HG03442 (cell line): ENCODE measurements around the gene MAN2A1.

Experiments used
- ATAC-seq: cut with Tn5 transposase; IDR thresholded peaks from one replicate; pipeline ENCODE4 v1.9.1; 2021; ENCODE audit warnings: mild to moderate bottlenecking, moderate library complexity; ENCODE audit not compliant: unreplicated experiment

Gene MAN2A1

DNA sequence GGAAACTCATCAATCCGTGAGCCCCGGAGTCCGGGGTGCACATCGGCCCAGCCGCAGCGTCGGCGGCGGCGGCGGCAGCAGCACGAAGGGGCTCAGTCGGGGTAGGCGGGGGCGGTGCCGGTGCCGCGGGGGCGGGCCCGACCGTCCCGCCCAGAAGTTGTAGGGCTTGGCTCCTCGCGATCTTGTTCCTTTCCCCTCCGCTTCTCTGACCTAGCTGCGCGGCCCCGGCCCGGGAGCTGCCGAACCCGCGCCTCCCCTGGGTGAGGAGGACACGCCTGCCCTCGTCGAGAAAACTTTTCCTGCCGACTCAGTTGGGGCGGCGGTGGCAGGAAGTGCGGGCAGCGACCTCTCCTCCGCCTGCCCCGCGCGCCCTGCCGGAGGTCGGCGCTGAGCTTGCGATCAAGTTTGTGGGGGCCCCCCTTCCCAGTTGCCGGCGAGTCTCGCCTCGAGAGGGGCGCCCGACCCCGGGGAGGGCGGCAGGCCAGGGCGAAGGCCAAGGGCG lies at the start of gene MAN2A1:
TSS of gene MAN2A1 (plus strand) at position 188 of the 502 bp plus-strand sequence. CDS start 491 bp downstream, outside the sequence.
- peak; percentile 50 for ATAC-seq

DNA sequence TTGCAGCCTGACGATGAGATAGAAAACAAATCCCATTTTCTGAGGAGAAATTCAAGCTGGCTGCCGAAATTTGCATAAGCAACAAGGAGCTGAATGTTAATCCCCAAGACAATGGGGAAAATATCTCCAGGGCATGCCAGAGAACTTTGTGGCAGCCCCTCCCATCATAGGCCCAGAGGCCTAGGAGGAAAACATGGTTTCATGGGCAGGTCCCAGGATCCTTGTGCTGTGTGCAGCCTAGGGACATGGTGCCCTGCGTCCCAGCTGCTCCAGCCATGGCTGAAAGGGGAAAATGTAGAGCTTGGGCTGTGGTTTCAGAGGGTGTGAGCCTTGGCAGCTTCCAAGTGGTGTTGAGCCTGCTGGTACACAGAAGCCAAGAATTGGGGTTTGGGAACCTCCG lies 48.8 kb upstream of the MAN2A1 start:
- no peak for ATAC-seq

DNA sequence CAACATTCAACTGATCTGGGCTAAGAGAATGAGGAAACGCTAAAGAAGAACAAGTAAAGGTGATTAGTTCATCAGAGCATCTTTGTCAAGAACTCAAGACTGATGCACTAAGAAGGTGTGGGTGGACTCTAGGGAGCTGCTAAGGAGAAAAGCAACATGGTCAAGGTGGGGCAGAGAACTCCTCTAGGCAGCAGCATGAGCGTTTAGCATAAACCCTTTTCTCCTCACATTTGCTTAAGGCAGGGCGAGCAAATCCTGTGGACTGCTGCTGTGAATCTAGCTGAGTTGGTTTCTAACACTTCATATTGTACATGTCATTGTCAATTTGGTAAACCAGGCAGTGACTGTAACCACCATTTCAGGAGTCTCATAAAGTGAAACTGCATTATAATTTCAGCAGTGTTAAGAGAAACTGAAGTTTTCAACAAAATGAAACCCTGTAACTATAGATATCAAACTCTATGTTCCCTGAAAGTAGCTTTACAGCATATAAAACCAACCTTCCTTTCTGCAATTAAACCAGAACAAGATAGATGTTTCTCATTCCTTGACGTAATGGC lies 45.9 kb upstream of the MAN2A1 start:
- ATAC-seq: no peak

DNA sequence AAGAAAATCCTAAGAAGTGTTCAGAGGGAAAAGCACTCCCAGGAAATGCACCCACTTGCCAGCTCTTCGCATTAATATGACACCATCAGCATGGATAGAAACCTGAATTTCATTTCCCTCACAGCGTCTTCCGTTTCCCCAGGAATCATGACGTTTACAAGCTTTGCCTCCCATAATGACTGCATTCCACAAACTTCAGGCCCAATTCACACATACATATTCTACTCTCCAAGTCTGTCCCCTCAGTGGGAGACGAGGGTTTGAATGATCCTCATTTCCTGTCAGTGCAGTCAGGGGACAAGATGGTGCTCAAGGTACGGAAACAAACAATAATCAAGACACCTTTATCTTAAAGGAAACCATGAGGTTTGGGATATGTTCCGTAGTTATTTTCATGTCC lies 44.9 kb upstream of the MAN2A1 start:
- no peak for ATAC-seq

DNA sequence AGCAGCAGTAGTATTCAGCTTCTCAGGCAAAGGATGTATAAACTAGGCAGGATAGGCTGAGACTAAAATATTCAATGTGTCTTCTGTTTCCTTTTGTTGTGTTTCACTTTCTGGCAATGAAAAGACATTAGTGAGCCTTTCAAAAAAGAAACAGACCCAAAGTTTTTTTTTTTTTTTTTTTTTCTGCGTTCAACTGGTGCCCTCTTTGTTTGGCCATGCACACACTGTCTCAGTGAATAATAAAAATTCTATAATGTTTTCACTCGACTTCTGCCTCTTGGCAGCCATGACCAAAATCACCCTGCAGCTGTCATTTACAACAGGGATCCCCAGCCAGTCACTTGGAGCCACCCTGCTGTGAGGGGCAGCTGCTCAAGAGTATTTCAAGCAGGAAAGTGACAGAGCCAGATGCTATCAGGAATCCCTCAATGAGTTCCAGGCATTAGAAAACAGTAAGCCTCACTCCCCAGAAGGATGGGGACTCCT lies 44.0 kb upstream of the MAN2A1 start:
- ATAC-seq: no peak

DNA sequence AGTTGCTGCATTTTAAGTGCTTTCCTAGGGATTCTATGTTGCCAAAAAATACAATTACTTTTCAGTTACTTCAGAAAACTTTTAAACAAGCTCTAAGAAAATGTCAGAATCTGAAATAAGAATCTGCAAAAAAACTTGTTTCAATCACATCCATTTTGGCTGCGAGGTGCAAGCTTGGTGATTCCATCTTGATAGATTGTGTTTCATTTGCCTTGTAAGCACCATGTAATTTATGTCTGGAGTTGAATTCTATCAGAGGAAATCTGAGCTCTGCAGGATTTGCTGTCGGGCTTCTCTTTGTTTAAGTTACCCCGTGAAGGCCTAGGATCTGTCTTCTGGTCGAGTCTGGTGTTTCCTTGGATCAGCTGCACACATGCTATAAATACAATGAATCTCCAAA lies 40.4 kb upstream of the MAN2A1 start:
- ATAC-seq: no peak

DNA sequence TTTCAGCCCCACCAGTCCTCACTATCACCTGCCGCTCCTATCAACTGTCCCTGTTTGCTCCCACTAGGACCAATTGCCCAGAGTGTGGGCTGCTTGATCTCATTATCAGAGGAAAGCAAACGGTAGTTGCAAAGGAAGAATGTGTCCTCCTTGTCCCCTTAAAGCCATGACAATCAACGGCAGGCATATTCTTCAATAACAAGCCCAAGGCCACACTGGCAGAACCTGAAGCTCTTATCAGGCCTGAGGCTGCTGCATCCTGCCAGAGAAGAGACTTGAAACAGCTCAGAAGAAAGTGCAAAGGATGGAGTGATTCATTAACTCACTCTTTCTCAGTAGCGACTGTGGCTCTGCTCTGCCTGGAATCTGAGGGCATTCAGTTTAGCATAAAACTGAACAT lies 39.2 kb upstream of the MAN2A1 start:
- no peak for ATAC-seq

DNA sequence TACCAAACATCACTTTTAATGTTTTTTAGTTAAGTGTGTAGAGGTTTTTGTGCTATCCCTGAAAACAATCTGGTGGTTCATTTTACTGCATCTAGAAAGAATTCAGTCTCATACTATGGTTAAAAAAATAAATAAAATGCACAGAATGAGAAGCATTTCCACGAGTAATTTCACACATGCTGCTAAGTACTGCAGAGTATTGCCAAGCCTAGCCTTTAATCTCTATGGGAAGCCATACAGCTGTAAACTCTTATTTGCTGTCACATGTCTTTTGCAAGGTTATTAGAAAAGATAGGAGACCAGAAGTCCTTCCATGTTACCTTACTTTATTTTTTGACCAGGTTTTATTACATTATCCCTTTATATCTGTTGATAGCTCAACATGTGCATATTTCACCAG lies 37.6 kb upstream of the MAN2A1 start:
- no peak for ATAC-seq

DNA sequence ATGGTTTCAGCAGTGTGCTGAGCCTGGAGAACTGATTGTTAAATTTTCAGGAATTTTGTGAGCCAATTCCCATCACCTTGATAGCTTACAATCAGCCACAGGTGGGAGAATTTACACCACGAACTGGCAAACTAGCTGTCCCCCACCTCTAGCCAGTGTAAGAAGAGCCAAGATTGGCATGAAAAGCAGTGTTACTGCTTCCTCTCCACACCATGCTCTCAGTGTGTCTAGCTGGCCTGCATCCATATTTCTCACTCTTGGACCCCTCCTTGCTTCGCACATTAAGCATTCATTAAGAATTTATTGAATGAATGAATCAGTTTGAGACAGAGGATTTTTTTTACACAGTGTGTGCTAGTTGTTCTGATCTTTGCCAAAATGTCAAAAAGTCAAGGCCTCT lies 36.7 kb upstream of the MAN2A1 start:
- no peak for ATAC-seq

DNA sequence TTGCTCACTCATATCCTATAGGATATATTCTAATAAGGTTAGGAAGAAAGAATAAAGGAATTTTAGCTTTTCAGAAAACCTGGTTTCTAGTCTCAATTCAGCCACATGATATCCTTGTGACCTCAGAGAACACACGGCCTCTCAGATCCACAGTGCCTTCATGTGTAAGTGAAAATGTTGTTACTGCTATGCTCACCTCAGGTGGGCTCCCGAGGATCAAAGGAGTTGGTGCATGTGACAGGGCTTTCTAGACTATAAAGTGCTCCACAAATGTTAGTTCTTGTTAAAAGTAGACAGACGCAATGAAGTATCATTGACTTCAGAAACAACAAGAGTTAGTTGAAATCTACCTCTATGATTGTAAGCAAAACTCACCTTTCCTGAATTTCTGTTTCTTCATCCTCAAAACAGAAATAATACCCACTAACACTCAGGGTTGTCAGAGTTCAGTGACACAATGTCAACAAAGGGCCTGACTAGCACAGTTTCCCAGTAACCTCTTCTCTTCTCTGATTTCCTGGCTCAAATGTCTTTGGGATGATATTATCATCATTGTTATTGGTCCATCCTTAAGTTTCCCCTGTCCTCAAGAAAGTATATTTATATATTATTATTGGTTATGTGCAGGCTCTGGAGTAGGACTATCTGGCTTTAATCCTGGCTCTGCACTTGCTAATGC lies 36.0 kb upstream of the MAN2A1 start:
- no peak for ATAC-seq

DNA sequence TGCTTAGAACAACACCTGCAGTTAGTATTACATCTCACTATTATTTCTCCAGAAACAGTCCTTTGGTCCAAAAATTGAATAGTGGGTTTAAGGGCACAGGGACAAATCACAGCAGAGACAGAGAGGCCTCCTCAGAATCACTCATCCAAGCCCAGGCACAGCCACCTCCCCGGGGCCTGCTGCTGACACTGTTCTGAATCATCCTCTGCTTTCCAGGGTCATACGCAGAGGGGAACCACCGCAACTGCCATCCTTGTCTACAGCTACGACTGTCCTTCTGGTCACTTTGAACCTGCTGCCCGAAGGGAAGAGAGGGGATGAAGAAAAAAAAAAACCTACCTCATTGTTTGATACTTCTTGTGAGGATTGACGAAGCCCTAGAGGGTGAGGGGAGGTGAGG lies 35.3 kb upstream of the MAN2A1 start:
- no peak for ATAC-seq

DNA sequence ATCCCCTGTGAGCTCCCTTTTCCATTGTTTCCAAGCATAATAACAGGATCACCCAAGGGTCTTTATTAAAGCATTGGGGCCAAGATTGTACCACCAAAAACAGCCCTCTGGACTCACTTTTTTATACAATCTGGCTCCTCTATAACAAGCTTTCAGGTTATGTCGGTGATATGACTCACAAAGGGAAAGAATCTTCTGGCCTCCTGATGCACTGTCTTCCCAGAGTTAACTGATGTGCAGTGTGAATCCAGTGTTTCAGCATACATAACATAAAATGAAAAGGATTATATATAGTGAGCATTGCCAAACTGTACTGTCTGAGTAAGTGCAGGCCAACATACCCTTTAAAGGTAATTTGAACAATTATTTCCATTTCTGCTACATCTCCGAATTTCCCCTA lies 33.9 kb upstream of the MAN2A1 start:
- no peak for ATAC-seq

DNA sequence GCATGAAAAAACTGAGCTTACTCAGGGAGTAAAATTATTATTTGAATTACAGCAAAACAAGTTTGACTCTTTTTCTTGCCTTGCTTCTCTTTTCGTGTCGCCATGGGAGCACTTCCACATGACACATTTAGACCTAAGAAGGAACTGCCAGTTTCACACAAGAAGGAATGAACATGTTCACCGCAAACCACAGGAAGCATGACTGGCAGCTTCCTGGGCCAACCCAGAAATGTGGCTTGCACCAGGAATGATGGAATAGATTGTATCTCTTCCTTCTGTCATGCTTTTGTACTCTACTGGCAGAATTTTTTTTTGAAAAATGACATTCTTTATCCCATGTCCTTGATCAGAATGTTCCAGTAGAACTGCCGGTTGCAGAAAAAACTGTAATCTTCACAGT lies 32.9 kb upstream of the MAN2A1 start:
- no peak for ATAC-seq

DNA sequence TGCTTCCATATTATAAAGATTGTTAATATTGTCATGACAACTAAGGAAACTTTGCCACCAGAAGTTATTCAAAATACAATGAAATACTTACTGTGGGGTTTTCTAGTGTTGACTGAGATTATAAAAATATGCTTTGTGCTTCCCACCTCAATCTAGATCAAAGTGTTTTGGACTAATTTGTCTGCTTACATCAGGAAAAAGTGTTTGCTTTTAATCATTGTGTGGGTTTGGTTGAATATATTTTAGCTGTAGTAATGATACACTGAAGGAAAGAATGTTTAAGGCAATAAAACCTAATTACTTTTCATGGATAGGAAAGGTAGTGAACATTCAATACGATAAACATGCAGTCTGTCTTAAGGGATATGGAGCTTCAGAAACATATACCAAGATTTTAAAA lies 29.8 kb upstream of the MAN2A1 start:
- ATAC-seq: no peak

DNA sequence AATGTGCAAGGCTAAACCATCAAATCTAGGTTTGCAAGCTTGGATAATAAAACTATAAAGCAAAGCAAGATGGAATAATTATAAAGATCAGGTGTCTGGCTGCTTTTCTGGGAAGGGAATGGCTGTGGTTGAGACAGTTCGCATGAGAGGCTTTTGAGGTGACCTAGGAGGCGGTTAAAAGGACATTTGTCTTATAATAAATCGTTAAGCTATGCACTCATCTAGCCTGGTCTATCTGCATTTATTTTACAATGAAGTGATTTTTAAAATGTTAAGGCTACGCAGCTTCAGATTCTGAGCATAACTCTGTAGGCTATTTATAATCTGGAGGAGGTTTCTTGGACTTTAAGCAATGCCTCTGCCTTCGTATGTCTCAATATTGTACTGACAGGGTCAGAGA lies 29.4 kb upstream of the MAN2A1 start:
- no peak for ATAC-seq

DNA sequence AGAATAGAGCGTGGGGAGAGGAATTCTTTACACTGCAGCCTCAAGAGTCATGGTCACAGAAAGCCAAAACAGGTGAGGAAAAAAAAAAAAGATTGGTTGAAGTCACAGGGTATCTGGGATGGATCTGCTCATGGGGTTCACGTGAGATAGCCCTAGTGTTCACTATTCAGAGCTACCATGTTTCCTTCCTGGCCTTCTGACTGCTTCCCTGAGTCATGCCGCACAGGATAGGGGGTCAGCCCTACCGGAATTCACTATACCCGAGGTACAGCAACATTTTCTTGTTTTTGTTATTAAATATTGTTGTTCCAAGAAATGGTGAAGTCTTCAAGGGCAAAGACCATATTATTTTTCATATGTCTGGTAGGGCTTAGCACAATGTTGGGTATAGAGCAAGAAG lies 21.5 kb upstream of the MAN2A1 start:
- no peak for ATAC-seq

DNA sequence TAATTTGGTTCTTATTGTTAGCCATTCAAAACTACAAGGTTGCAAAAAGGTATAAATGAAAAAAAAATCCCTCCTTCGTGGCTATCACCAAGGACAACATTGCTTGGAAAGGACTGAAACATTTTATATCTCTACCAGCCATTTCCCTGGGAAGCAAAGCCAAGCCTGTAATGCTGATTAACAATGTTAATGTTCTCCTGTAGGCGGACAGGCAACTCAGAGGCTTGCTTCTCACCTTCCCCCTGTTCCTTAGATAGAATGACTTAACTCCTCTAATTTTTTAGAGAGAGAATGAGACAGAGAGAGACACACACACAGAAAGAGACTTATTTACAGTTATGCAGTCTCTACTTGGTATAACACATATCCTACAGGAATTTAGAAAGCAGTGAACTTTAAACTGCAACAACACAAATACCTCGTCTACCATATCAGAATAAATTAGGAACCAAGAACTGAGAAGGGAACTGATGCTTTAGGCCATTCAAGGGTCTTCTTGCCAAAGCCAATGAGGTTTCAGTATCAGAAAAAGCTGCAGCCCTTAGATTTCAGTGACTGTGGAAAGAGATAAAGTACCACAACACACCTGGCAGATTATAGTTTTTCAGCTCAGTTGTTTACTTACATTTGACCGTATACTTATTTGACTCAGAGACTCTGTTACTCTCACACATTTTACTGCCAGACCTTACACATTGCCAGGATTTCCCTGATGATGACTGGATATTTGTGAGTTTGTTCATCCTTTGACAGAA lies 20.9 kb upstream of the MAN2A1 start:
- peak; percentile 43 for ATAC-seq

DNA sequence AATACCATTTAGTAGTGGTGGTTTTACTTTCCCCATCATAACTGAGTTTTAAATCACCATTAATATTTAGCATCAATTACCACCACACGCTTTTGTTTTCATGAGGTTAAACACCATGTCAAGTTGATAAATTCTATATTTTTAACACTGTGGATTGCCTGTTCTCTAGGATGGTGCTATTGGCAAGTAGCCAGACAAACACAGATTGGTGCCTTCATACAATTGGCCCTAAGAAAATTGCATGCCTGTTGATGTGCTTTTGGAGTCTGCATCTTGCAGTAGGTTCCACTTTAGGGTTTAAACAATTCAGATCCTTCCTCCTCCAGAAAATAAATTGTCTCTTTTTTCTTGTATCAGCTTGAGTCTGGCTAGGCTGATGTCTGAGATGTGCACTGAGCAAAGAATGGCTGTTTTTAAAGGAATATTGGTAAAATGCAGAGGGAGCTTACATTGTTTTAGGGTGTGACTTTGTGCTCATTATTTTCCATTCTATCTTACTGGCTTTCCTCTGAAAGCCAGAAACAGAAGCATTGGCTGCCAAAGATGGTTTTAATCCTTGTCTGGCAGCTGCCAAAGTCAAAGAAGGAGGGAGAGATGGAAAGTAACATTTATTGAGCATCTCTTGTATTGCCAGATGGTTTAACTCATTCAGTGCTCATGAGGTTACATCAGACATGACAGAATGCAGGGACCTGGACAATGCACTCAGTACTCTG lies 19.6 kb upstream of the MAN2A1 start:
- ATAC-seq: no peak

DNA sequence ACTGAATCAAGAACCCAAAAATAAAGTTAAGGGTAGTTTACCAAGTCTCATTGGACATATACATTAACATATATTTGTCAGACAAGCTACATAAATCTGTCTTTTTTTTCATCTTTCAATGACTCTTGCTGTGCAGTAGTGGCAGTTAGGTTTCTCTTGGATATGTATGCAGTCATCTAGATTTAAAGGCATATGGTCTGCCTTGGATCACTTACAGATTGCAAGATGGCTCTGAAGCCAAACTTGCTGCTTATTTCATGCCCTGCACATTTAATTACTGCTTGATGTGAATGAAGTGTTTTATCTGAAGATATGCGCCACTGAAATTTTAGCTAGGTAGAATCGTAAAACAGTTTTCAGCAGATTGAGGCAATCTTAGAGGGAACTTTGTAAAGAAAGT lies 18.6 kb upstream of the MAN2A1 start:
- no peak for ATAC-seq

DNA sequence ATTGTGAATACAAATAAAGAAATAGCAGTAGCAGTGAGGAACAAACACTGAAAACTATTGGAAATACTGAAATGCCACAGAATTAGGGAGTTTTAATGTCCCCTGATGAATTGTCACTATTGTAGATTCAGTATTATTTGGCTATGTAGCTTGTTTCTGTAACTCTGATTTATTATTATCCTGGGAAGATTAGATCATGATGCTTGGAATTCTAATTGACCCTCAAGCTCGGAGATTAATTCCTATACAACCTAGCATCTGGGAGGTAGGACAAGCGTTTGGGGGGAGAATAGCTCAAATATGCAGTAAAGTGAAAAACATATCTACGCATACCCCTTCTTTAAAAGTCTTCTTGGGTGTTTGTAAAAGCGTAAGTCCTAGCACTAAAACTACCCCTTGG lies 15.1 kb upstream of the MAN2A1 start:
- no peak for ATAC-seq

DNA sequence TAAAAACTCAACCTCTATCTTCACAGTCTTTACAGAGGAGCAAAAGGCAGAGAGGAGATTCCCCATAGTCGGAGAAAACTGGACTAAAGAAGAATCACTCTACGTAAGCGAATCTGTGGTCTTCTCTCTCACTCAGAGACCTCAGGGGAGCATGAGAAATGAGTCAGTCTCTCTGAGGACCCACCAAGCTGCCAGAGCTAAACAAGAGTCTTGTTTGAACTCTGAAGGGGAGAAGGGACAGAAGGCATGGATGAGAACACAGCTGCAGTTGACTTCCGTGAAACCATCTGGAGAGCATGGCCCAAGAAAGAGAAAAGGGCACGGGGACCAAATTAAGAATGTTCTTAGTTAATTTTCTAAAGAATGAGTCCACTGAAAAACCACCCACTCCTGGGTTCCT lies 12.8 kb upstream of the MAN2A1 start:
- ATAC-seq: peak; percentile 64
